H9 (cell line): ENCODE results near the gene MORN5. TPM values are rescaled to one million over a fixed set of nuclear protein-coding genes. Genes with fewer than 3 reads are reported as not detected.

Experiments
- DNase-seq: peaks from one replicate; pipeline ENCODE4 v3.0.0-alpha.2; 2017
- H2AFZ ChIP-seq: one replicate; pipeline ENCODE4 v1.6.1; 2013; ENCODE audit warnings: mild to moderate bottlenecking, low read length, control low read depth, moderate library complexity
- H2AK5ac ChIP-seq: 2 replicates; pipeline ENCODE4 v1.6.1; 2013; ENCODE audit warnings: low read length, control low read depth, mixed read lengths; ENCODE audit not compliant: insufficient read length
- H2BK120ac ChIP-seq: one replicate; pipeline ENCODE4 v1.6.1; 2013; ENCODE audit warnings: low read depth, mild to moderate bottlenecking, low read length, control low read depth, inconsistent platforms; ENCODE audit not compliant: poor library complexity, severe bottlenecking
- H2BK12ac ChIP-seq: 2 replicates; pipeline ENCODE4 v1.6.1; 2013; ENCODE audit warnings: low read length, control low read depth, mixed read lengths, low read depth; ENCODE audit not compliant: insufficient read length
- H2BK15ac ChIP-seq: 2 replicates; pipeline ENCODE4 v1.6.1; 2013; ENCODE audit warnings: low read depth, low read length, control low read depth
- H2BK20ac ChIP-seq: one replicate; pipeline ENCODE4 v1.6.1; 2013; ENCODE audit warnings: low read depth, mild to moderate bottlenecking, low read length, control low read depth, inconsistent platforms; ENCODE audit not compliant: poor library complexity, severe bottlenecking
- H2BK5ac ChIP-seq: 2 replicates; pipeline ENCODE4 v1.6.1; 2013; ENCODE audit warnings: low read length, control low read depth, mixed read lengths; ENCODE audit not compliant: insufficient read length
- H3K14ac ChIP-seq: 2 replicates; pipeline ENCODE4 v1.6.1; 2013; ENCODE audit warnings: low read length, control low read depth; ENCODE audit not compliant: insufficient read depth
- H3K18ac ChIP-seq: 2 replicates; pipeline ENCODE4 v1.6.1; 2013; ENCODE audit warnings: low read depth, mild to moderate bottlenecking, mixed read lengths, low read length, control low read depth; ENCODE audit not compliant: insufficient read length
- H3K23ac ChIP-seq: 2 replicates; pipeline ENCODE4 v1.6.1; 2013; ENCODE audit warnings: low read length, control low read depth, mixed read lengths, low read depth; ENCODE audit not compliant: insufficient read length
- H3K23me2 ChIP-seq: 2 replicates; pipeline ENCODE4 v1.6.1; 2013; ENCODE audit warnings: low read depth, mild to moderate bottlenecking, mixed read lengths, low read length, control low read depth; ENCODE audit not compliant: insufficient read length, poor library complexity, severe bottlenecking
- H3K27ac ChIP-seq: 2 replicates; pipeline ENCODE4 v1.5.1; 2013; ENCODE audit warnings: low read length, control low read depth, mixed read lengths, low read depth; ENCODE audit not compliant: insufficient read length
- H3K27me3 ChIP-seq: 2 replicates; pipeline ENCODE4 v1.6.1; 2013; ENCODE audit warnings: low read length, control low read depth, inconsistent platforms; ENCODE audit not compliant: insufficient read depth
- H3K4ac ChIP-seq: 2 replicates; pipeline ENCODE4 v1.6.1; 2013; ENCODE audit warnings: low read depth, mild to moderate bottlenecking, control low read depth, inconsistent platforms, low read length, moderate library complexity
- H3K4me1 ChIP-seq: 2 replicates; pipeline ENCODE4 v1.6.1; 2013; ENCODE audit warnings: low read length, control low read depth, inconsistent platforms; ENCODE audit not compliant: insufficient read depth
- H3K4me2 ChIP-seq: 2 replicates; pipeline ENCODE4 v1.6.1; 2013; ENCODE audit warnings: low read length, control low read depth, mixed read lengths; ENCODE audit not compliant: insufficient read length, insufficient read depth
- H3K56ac ChIP-seq: 2 replicates; pipeline ENCODE4 v1.6.1; 2013; ENCODE audit warnings: low read depth, mild to moderate bottlenecking, mixed read lengths, low read length, control low read depth; ENCODE audit not compliant: insufficient read length
- H3K79me1 ChIP-seq: 2 replicates; pipeline ENCODE4 v1.6.1; 2013; ENCODE audit warnings: low read depth, mild to moderate bottlenecking, moderate library complexity, low read length, control low read depth, inconsistent platforms; ENCODE audit not compliant: insufficient read depth, poor library complexity, severe bottlenecking
- H3K79me2 ChIP-seq: 2 replicates; pipeline ENCODE4 v1.6.1; 2013; ENCODE audit warnings: low read length, control low read depth, inconsistent platforms; ENCODE audit not compliant: insufficient read depth
- H3K9ac ChIP-seq: 2 replicates; pipeline ENCODE4 v1.6.1; 2013; ENCODE audit warnings: low read length, control low read depth, mixed read lengths; ENCODE audit not compliant: insufficient read length; ENCODE audit errors: extremely low read depth
- H3K9me3 ChIP-seq: one replicate; pipeline ENCODE4 v1.6.1; 2013; ENCODE audit warnings: low read depth, low read length, inconsistent platforms; ENCODE audit not compliant: control insufficient read depth
- H3T11ph ChIP-seq: one replicate; pipeline ENCODE4 v1.6.1; 2013; ENCODE audit warnings: mild to moderate bottlenecking, low read length, control low read depth, inconsistent platforms
- H4K20me1 ChIP-seq: one replicate; pipeline ENCODE4 v1.6.1; 2013; ENCODE audit not compliant: control insufficient read depth, insufficient read length, insufficient read depth
- H4K5ac ChIP-seq: 2 replicates; pipeline ENCODE4 v1.6.1; 2013; ENCODE audit warnings: low read depth, mild to moderate bottlenecking, mixed read lengths, low read length, control low read depth; ENCODE audit not compliant: insufficient read length
- H4K8ac ChIP-seq: replicated peaks from 2 replicates; pipeline ENCODE4 v1.6.1; 2013; ENCODE audit warnings: low read length, control low read depth, mixed read lengths, low read depth; ENCODE audit not compliant: insufficient read length
- H4K91ac ChIP-seq: 2 replicates; pipeline ENCODE4 v1.6.1; 2013; ENCODE audit warnings: low read depth, mild to moderate bottlenecking, moderate library complexity, mixed read lengths, low read length, control low read depth; ENCODE audit not compliant: insufficient read length
- H3K27ac Mint-ChIP-seq, 3 experiments: 2 replicates in 2 of 3; 3 replicates in 1 of 3; pipeline ENCODE4 v1.8.0; 2020 to 2021; ENCODE audit warnings: mixed read lengths in 3 of 3, mild to moderate bottlenecking in 1 of 3, moderate library complexity in 1 of 3
- H3K27me3 Mint-ChIP-seq: 2 replicates; pipeline ENCODE4 v1.8.0; 2021; ENCODE audit warnings: low read depth, mild to moderate bottlenecking, moderate library complexity, mixed read lengths
- H3K36me3 Mint-ChIP-seq, 3 experiments: 2 replicates in 2 of 3; 3 replicates in 1 of 3; pipeline ENCODE4 v1.8.0; 2020 to 2021; ENCODE audit warnings: low read depth in 3 of 3, mixed read lengths in 3 of 3; ENCODE audit not compliant: insufficient read depth in 1 of 3
- H3K4me1 Mint-ChIP-seq, 2 experiments: 2 replicates each; pipeline ENCODE4 v1.8.0; 2020; ENCODE audit warnings: mixed read lengths in 2 of 2
- H3K4me3 Mint-ChIP-seq, 2 experiments: 2 replicates in 1 of 2; 3 replicates in 1 of 2; pipeline ENCODE4 v1.8.0; 2020 to 2021; ENCODE audit warnings: mild to moderate bottlenecking in 2 of 2, mixed read lengths in 2 of 2, moderate library complexity in 1 of 2
- H3K9me3 Mint-ChIP-seq, 2 experiments: 2 replicates in 1 of 2; 3 replicates in 1 of 2; pipeline ENCODE4 v1.8.0; 2020; ENCODE audit warnings: mild to moderate bottlenecking in 2 of 2, mixed read lengths in 2 of 2, moderate library complexity in 1 of 2
- WGBS: extraction: QIAGEN DNeasy Blood & Tissue Kit; methylation state at CpG from one replicate; pipeline ENCODE4 v1.1.7; 2013; ENCODE audit warnings: missing lambda C conversion rate, low lambda C conversion rate, mixed read lengths; ENCODE audit not compliant: insufficient read length; ENCODE audit errors: extremely low coverage; 5-methylcytosine and 5-hydroxymethylcytosine counted together
- total RNA-seq: library from RNA; stranded (reverse); gene quantifications from 2 replicates; pipeline ENCODE4 v1.2.1, GENCODE V29; 2021
- TF ChIP-seq, protein P1 (sequence below): fragments of 200-600 bp; sonication (generic); conservative IDR thresholded peaks from 3 replicates; pipeline ENCODE4 v1.8.0; 2021; ENCODE audit warnings: antibody characterized with exemption, mild to moderate bottlenecking

Gene MORN5
- total RNA-seq, 1 experiment from 2014 or later, result not detected

DNA sequence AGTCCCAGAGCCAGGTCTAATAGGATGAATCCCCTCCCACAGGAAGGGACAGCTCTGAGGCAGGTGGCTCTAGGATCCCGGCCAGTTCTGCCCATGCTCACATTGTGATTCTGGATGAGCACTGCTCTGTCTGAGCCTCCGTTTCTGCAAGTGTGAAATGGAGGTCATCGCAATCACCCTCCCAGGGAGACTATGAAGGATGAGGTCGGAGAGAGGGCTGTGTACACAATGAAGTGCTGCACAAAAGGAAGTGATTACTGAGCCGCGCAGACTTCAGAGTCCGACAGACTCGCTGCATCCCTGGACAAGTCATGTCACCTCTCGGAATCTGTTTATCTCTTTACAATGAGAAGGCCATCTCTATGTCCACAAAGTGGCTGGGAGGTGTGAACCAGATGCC lies 47.4 kb downstream of the MORN5 start:
- no peak overlapping the region for H2AFZ ChIP-seq
- no peak overlapping the region for H2BK12ac ChIP-seq
- no peak for DNase-seq
- no peak overlapping the region for H3K23ac ChIP-seq
- H4K8ac ChIP-seq, result no peak overlapping the region
- no peaks in the 10 kb centered on the region for H3K79me2 ChIP-seq
- Mint-ChIP-seq H3K27ac (no peak overlapping the region), H3K4me3 (no peak overlapping the region), H3K27me3 (peaks cover 28% of the 10 kb centered on the region), H3K9me3 (no peaks in the 10 kb centered on the region), H3K36me3 (no peaks in the 10 kb centered on the region), H3K4me1 (peaks cover 14 to 18% of the 10 kb centered on the region in 2 experiments)
- H4K91ac ChIP-seq, result no peak overlapping the region
- no peak overlapping the region for H3K18ac ChIP-seq
- H3K9ac ChIP-seq, result no peak overlapping the region
- H3K4ac ChIP-seq, result no peak overlapping the region
- H2AK5ac ChIP-seq, result no peak overlapping the region
- H3K79me1 ChIP-seq, result no peaks in the 10 kb centered on the region
- H3K9me3 ChIP-seq, result no peaks in the 10 kb centered on the region
- H4K20me1 ChIP-seq, result no peaks in the 10 kb centered on the region
- H3K27ac ChIP-seq, result no peak overlapping the region
- no peaks in the 10 kb centered on the region for H3K23me2 ChIP-seq
- TF ChIP-seq, protein P1, sequence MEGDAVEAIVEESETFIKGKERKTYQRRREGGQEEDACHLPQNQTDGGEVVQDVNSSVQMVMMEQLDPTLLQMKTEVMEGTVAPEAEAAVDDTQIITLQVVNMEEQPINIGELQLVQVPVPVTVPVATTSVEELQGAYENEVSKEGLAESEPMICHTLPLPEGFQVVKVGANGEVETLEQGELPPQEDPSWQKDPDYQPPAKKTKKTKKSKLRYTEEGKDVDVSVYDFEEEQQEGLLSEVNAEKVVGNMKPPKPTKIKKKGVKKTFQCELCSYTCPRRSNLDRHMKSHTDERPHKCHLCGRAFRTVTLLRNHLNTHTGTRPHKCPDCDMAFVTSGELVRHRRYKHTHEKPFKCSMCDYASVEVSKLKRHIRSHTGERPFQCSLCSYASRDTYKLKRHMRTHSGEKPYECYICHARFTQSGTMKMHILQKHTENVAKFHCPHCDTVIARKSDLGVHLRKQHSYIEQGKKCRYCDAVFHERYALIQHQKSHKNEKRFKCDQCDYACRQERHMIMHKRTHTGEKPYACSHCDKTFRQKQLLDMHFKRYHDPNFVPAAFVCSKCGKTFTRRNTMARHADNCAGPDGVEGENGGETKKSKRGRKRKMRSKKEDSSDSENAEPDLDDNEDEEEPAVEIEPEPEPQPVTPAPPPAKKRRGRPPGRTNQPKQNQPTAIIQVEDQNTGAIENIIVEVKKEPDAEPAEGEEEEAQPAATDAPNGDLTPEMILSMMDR, result no peak
- no peak overlapping the region for H2BK15ac ChIP-seq
- no peak overlapping the region for H3T11ph ChIP-seq
- H3K14ac ChIP-seq, result no peak overlapping the region
- H3K4me1 ChIP-seq, result peaks cover 12% of the 10 kb centered on the region; the same call in 1 of the 2 replicates
- no peak overlapping the region for H4K5ac ChIP-seq
- H3K27me3 ChIP-seq, result peaks cover 3% of the 10 kb centered on the region; the same call in 1 of the 2 replicates
- WGBS, result no CpG with 5 or more reads among the region's 9 CpGs
- no peak overlapping the region for H3K56ac ChIP-seq
- H3K4me2 ChIP-seq, result no peak overlapping the region
- no peak overlapping the region for H2BK20ac ChIP-seq
- H2BK120ac ChIP-seq, result no peak overlapping the region
- no peak overlapping the region for H2BK5ac ChIP-seq
